Nephron progenitor cell (in vitro differentiated cells): Measurements from ENCODE around the gene KRTAP5-2.

Source experiments
- DNase-seq: peaks from one replicate; pipeline ENCODE4 v3.0.0; 2021
- H3K27ac Mint-ChIP-seq: 2 replicates; pipeline ENCODE4 v1.8.0; 2021; ENCODE audit warnings: mild to moderate bottlenecking, moderate library complexity, mixed read lengths
- H3K27me3 Mint-ChIP-seq: 2 replicates; pipeline ENCODE4 v1.8.0; 2021; ENCODE audit warnings: mild to moderate bottlenecking, low read depth, mixed read lengths; ENCODE audit not compliant: poor library complexity
- H3K36me3 Mint-ChIP-seq: 2 replicates; pipeline ENCODE4 v1.8.0; 2021; ENCODE audit warnings: low read depth, mixed read lengths
- H3K4me1 Mint-ChIP-seq: 2 replicates; pipeline ENCODE4 v1.8.0; 2021; ENCODE audit warnings: mixed read lengths
- H3K4me3 Mint-ChIP-seq: 2 replicates; pipeline ENCODE4 v1.8.0; 2021; ENCODE audit warnings: mild to moderate bottlenecking, moderate library complexity, mixed read lengths
- H3K9me3 Mint-ChIP-seq: 2 replicates; pipeline ENCODE4 v1.8.0; 2021; ENCODE audit warnings: mild to moderate bottlenecking, moderate library complexity, mixed read lengths
- TF ChIP-seq, protein P1 (sequence below): fragments of 200-600 bp; sonication (generic); IDR thresholded peaks from 2 replicates; pipeline ENCODE4 v1.5.0; 2021; ENCODE audit warnings: antibody characterized with exemption

Gene KRTAP5-2

DNA sequence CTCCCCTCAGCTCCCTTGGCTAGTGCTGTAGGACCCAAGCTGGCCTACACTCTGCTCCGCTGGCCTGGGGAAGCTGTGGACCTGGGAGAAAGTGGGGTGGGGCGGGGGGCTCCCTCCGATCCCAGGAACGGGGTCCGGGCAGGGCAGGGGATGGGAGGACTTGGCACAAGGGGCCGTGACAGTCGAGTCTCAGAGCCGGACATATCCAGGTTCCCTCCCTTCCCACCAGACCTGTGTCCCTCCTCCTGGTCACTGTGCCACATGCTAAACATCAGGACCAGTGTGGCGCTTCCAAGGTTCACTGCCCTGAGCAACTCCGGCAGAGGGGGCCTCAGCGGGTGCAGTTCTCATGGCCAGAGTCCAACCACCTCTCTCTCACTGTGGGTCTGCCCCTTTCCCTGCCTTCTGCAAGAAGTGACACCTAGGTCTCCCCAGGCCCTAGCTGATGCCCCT lies 28.1 kb downstream of the KRTAP5-2 start:
- Mint-ChIP-seq H3K9me3 (no peaks in the 10 kb centered on the region), H3K27me3 (peaks cover 52% of the 10 kb centered on the region), H3K4me3 (no peak overlapping the region), H3K4me1 (no peaks in the 10 kb centered on the region), H3K27ac (no peak overlapping the region), H3K36me3 (no peaks in the 10 kb centered on the region)
- DNase-seq = no peak
- TF ChIP-seq, protein P1, sequence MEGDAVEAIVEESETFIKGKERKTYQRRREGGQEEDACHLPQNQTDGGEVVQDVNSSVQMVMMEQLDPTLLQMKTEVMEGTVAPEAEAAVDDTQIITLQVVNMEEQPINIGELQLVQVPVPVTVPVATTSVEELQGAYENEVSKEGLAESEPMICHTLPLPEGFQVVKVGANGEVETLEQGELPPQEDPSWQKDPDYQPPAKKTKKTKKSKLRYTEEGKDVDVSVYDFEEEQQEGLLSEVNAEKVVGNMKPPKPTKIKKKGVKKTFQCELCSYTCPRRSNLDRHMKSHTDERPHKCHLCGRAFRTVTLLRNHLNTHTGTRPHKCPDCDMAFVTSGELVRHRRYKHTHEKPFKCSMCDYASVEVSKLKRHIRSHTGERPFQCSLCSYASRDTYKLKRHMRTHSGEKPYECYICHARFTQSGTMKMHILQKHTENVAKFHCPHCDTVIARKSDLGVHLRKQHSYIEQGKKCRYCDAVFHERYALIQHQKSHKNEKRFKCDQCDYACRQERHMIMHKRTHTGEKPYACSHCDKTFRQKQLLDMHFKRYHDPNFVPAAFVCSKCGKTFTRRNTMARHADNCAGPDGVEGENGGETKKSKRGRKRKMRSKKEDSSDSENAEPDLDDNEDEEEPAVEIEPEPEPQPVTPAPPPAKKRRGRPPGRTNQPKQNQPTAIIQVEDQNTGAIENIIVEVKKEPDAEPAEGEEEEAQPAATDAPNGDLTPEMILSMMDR = no peak

DNA sequence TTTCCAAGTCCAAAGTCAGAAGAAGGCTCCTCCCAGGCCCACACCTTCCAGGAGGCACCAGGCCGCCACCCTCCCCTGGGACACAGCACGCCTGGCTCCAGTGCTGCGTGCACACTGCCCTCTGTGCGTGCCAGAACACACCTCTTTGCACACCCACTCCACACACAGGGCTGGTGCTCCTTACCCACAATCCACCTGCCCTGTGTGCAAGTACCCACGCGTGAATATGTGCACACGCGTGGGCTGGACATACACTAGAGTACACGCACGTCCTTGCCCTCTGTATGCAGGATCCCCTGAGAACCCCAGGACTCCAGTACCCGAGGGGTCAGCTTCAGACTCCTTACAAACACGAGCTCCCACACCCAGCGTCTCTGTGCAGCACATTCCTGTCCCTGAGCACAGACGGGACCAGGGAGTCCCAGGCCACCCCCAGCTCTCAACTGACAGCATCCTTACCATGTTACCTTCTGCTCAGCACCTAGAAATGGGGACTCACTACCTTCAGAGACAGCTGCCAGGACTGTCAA lies 28.8 kb downstream of the KRTAP5-2 start:
- no peak for DNase-seq
- TF ChIP-seq, protein P1 = no peak
- Mint-ChIP-seq H3K36me3 (no peaks in the 10 kb centered on the region), H3K4me1 (no peaks in the 10 kb centered on the region), H3K9me3 (no peaks in the 10 kb centered on the region), H3K27ac (no peak overlapping the region), H3K27me3 (peaks cover 47% of the 10 kb centered on the region), H3K4me3 (no peak overlapping the region)

DNA sequence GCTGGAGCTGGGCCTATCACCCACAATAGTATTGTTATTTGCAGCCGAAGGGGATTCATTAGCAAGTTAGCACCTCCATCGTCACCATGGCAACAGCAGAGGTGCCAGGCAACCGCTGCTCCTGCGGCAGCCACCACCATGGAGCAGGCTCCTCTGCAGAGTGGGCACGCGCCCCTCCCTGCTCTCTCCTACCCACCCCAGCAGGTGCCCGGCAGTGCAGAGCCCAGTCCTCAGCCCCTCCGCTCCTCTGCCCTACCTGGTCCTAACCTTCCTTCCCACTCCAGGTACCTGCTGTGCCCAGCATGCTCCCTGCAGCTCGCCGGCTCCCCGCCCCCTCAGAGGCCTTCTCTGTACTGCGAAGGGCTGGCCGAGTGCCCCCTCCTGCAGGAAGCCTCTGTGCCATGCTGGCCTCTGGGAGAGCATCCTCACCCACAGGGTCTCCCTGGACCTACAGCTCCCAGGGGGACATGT lies 29.6 kb downstream of the KRTAP5-2 start:
- H3K27me3 Mint-ChIP-seq = peaks cover 38% of the 10 kb centered on the region
- DNase-seq = no peak
- no peaks in the 10 kb centered on the region for H3K9me3 Mint-ChIP-seq
- TF ChIP-seq, protein P1 = no peak
- H3K36me3 Mint-ChIP-seq = no peaks in the 10 kb centered on the region
- no peak overlapping the region for H3K27ac Mint-ChIP-seq
- H3K4me1 Mint-ChIP-seq = no peaks in the 10 kb centered on the region
- no peak overlapping the region for H3K4me3 Mint-ChIP-seq

DNA sequence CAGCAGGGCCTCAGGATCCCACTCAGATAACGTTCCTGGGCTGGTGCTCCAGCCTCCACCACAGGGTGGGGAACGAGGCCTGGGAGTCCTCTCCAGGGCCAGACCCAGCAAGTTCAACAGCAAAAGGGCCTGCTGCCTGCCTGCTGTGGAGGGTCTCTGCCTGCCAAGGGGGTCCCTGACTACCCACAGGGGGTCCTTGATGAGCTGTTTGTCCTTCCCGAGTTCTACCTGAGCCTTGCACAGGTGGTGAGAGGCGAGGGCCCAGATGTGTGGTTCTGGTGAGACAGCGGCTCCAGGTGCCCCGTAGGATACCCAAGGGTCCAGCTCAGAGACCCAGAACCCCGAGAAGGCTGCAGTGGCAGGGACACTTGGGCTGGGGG lies 30.4 kb downstream of the KRTAP5-2 start:
- peaks cover 31% of the 10 kb centered on the region for H3K27me3 Mint-ChIP-seq
- DNase-seq = no peak
- H3K9me3 Mint-ChIP-seq = no peaks in the 10 kb centered on the region
- no peak overlapping the region for H3K27ac Mint-ChIP-seq
- TF ChIP-seq, protein P1 = no peak
- no peak overlapping the region for H3K4me3 Mint-ChIP-seq
- H3K36me3 Mint-ChIP-seq = no peaks in the 10 kb centered on the region
- no peaks in the 10 kb centered on the region for H3K4me1 Mint-ChIP-seq

DNA sequence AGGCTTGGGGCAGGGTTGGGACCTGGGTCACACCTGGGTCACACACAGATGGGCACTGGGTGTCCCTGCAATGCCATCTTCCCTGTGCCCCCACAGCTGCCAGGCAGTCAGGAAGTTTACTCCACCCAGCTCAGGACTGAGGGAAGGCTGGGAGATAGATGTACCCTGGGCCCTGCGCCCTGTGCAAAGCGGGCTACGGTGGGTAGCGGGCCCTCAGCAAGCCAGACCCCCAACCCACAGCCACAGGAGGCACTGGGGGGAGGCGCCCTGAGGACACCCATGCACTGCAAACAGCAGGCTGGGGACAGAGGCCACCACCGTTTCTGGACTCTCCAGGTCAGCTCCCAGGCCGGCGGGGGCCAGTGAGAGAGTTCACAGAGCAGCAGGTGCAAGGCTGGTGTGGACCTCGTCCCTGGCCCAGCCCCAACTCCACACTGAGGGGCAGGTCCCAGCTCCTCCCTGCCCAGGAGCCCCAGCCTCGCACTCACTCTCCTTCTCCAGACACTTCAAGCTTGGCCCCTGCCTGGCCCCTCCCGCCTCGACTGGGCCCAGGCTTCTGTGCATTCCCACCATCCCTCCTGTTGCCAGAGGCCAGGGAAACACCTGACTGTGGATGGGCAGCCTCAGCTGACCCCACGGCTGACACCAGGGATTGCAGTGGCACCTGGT lies 30.9 kb downstream of the KRTAP5-2 start:
- no peak overlapping the region for H3K4me3 Mint-ChIP-seq
- TF ChIP-seq, protein P1 = no peak
- no peak for DNase-seq
- H3K4me1 Mint-ChIP-seq = no peaks in the 10 kb centered on the region
- H3K36me3 Mint-ChIP-seq = no peaks in the 10 kb centered on the region
- H3K27ac Mint-ChIP-seq = no peak overlapping the region
- H3K27me3 Mint-ChIP-seq = peaks cover 31% of the 10 kb centered on the region
- H3K9me3 Mint-ChIP-seq = no peaks in the 10 kb centered on the region
